ENCODE results near the gene CSNK1G2. TPM values are rescaled to one million over a fixed set of nuclear protein-coding genes. Genes with fewer than 3 reads are reported as not detected.

The CSNK1G2 gene
- total RNA-seq, 1 experiment from 2014 or later = 100.0 TPM

- no peak overlapping the region for H3K56ac ChIP-seq (ENCODE audit: insufficient read length, low read depth, low read length)
- H3K27ac ChIP-seq (ENCODE audit: insufficient read length, low read depth, low read length) = no peak overlapping the region
- no peaks in the 10 kb centered on the region for H3K23me2 ChIP-seq (ENCODE audit: insufficient read length, low read depth, low read length, poor library complexity, severe bottlenecking)
- no peaks in the 10 kb centered on the region for H3K79me1 ChIP-seq (ENCODE audit: insufficient read depth, low read depth, low read length, poor library complexity, severe bottlenecking)
- no peaks in the 10 kb centered on the region for H3K9me3 ChIP-seq (ENCODE audit: control insufficient read depth, low read depth, low read length)
- no peak overlapping the region for H2BK12ac ChIP-seq (ENCODE audit: insufficient read length, low read depth, low read length)
- H3K4me1 ChIP-seq (ENCODE audit: insufficient read depth, low read length) = no peaks in the 10 kb centered on the region
- no peak overlapping the region for H2BK5ac ChIP-seq (ENCODE audit: insufficient read length, low read length)
- H3K4me1 Mint-ChIP-seq = 0 out of 4 replicates have a peak, but pooled peaks cover 0 to 3% of the 10 kb centered on the region in 2 experiments
- no peak overlapping the region for H2AK5ac ChIP-seq (ENCODE audit: insufficient read length, low read length)
- no peaks in the 10 kb centered on the region for H3K27me3 ChIP-seq (ENCODE audit: insufficient read depth, low read length)
- H3K18ac ChIP-seq (ENCODE audit: insufficient read length, low read depth, low read length) = no peak overlapping the region
- no peak overlapping the region for H2BK15ac ChIP-seq (ENCODE audit: low read depth, low read length)
- TF ChIP-seq CTCF (conservative IDR thresholded peaks at IDR 0.05) = no peak
- WGBS (ENCODE audit: extremely low coverage, insufficient read length, low lambda C conversion rate) = no CpG with 5 or more reads among the region's 2 CpGs
- H3K79me2 ChIP-seq (ENCODE audit: insufficient read depth, low read length) = no peaks in the 10 kb centered on the region
- no peak overlapping the region for H2BK20ac ChIP-seq (ENCODE audit: low read depth, low read length, poor library complexity, severe bottlenecking)
- H2AFZ ChIP-seq (ENCODE audit: low read length) = no peak overlapping the region
- H4K91ac ChIP-seq (ENCODE audit: insufficient read length, low read depth, low read length) = no peak overlapping the region
- H3K9me3 Mint-ChIP-seq = peaks cover 9 to 13% of the 10 kb centered on the region in 2 experiments
- no peak for DNase-seq
- no peaks in the 10 kb centered on the region for H4K20me1 ChIP-seq (ENCODE audit: control insufficient read depth, insufficient read depth, insufficient read length)
- H3K4ac ChIP-seq (ENCODE audit: low read depth, low read length) = no peak overlapping the region
- peaks cover 0 to 5% (median 4%) of the 10 kb centered on the region in 3 experiments; a peak in 6 of 7 replicates for H3K36me3 Mint-ChIP-seq (ENCODE audit: insufficient read depth in 1 of 3, low read depth in 3 of 3)
- H3K9ac ChIP-seq (ENCODE audit: extremely low read depth, insufficient read length, low read length) = no peak overlapping the region
- H3K27ac Mint-ChIP-seq = no peak overlapping the region; a peak in 1 of 7 replicates
- no peak overlapping the region for H4K5ac ChIP-seq (ENCODE audit: insufficient read length, low read depth, low read length)
- no peak overlapping the region for H4K8ac ChIP-seq (replicated peaks; ENCODE audit: insufficient read length, low read depth, low read length)
- no peak overlapping the region for H3K4me2 ChIP-seq (ENCODE audit: insufficient read depth, insufficient read length, low read length)
- no peak overlapping the region for H3K23ac ChIP-seq (ENCODE audit: insufficient read length, low read depth, low read length)
- H3K27me3 Mint-ChIP-seq (ENCODE audit: low read depth) = peaks cover 13% of the 10 kb centered on the region
- H2BK120ac ChIP-seq (ENCODE audit: low read depth, low read length, poor library complexity, severe bottlenecking) = no peak overlapping the region
- no peak overlapping the region; a peak in 1 of 5 replicates for H3K4me3 Mint-ChIP-seq
- H3T11ph ChIP-seq (ENCODE audit: low read length) = no peak overlapping the region
- H3K14ac ChIP-seq (ENCODE audit: insufficient read depth, low read length) = no peak overlapping the region
Measured at GRCh38 chr19:2022289-2022688, 81.3 kb downstream of the CSNK1G2 start.
